Tibial nerve (tissue), 4 donors: Measurements from ENCODE around the gene SMG6.

Experiments used
- EP300 ChIP-seq, 2 donors: sonication (generic); formaldehyde crosslinking; IDR thresholded peaks; one replicate each; pipeline ENCODE4 v1.6.1; 2017; ENCODE audit warnings: antibody characterized with exemption in 2 of 2, mild to moderate bottlenecking in 1 of 2
- POLR2A ChIP-seq, 2 donors: fragments of 450-650 bp; IDR thresholded peaks; one replicate each; pipeline ENCODE4 v1.6.1; 2017; ENCODE audit warnings: antibody characterized with exemption in 2 of 2, mild to moderate bottlenecking in 2 of 2, moderate library complexity in 2 of 2
- TF ChIP-seq, protein P1 (sequence below), 5 experiments: fragments of 200-600 bp in 3 of 5; fragments of 450-650 bp in 2 of 5; sonication (generic) in 3 of 5; IDR thresholded peaks; one replicate each; pipeline ENCODE4 v1.5.1; 2016 to 2019; ENCODE audit warnings: antibody characterized with exemption in 5 of 5, mild to moderate bottlenecking in 3 of 5, moderate library complexity in 2 of 5

GRCh38 chr17:2090210-2090641 is 213.4 kb downstream of the SMG6 start:
- TF ChIP-seq, protein P1, sequence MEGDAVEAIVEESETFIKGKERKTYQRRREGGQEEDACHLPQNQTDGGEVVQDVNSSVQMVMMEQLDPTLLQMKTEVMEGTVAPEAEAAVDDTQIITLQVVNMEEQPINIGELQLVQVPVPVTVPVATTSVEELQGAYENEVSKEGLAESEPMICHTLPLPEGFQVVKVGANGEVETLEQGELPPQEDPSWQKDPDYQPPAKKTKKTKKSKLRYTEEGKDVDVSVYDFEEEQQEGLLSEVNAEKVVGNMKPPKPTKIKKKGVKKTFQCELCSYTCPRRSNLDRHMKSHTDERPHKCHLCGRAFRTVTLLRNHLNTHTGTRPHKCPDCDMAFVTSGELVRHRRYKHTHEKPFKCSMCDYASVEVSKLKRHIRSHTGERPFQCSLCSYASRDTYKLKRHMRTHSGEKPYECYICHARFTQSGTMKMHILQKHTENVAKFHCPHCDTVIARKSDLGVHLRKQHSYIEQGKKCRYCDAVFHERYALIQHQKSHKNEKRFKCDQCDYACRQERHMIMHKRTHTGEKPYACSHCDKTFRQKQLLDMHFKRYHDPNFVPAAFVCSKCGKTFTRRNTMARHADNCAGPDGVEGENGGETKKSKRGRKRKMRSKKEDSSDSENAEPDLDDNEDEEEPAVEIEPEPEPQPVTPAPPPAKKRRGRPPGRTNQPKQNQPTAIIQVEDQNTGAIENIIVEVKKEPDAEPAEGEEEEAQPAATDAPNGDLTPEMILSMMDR (IDR thresholded peaks at IDR 0.05): no peak
- no peak for TF ChIP-seq POLR2A (IDR thresholded peaks at IDR 0.05)
- no peak for TF ChIP-seq EP300 (IDR thresholded peaks at IDR 0.05)
